Ishikawa (cell line): ENCODE measurements around the gene METAP1.

Experiments
- CEBPB ChIP-seq: IDR thresholded peaks from 2 replicates; pipeline ENCODE4 v1.6.1; 2012
- CREB1 ChIP-seq: IDR thresholded peaks from 2 replicates; pipeline ENCODE4 v1.6.1; 2012; ENCODE audit warnings: low read depth
- EGR1 ChIP-seq: IDR thresholded peaks from 2 replicates; pipeline ENCODE4 v1.6.1; 2012
- EP300 ChIP-seq: IDR thresholded peaks from 2 replicates; pipeline ENCODE4 v1.6.1; 2012; ENCODE audit warnings: borderline replicate concordance
- FOXM1 ChIP-seq: IDR thresholded peaks from 2 replicates; pipeline ENCODE4 v1.6.1; 2012; ENCODE audit warnings: low read depth, borderline replicate concordance
- NFIC ChIP-seq: IDR thresholded peaks from 2 replicates; pipeline ENCODE4 v1.6.1; 2012
- RAD21 ChIP-seq: IDR thresholded peaks from 2 replicates; pipeline ENCODE4 v1.6.1; 2012; ENCODE audit warnings: low read depth
- TAF1 ChIP-seq: IDR thresholded peaks from 2 replicates; pipeline ENCODE4 v1.6.1; 2012; ENCODE audit warnings: low read depth, mild to moderate bottlenecking
- TCF12 ChIP-seq: IDR thresholded peaks from 2 replicates; pipeline ENCODE4 v1.6.1; 2012; ENCODE audit warnings: low read depth
- TEAD4 ChIP-seq: IDR thresholded peaks from 2 replicates; pipeline ENCODE4 v1.6.1; 2012
- YY1 ChIP-seq: IDR thresholded peaks from 2 replicates; pipeline ENCODE4 v1.6.1; 2012; ENCODE audit warnings: low read depth
- ZBTB7A ChIP-seq: IDR thresholded peaks from 2 replicates; pipeline ENCODE4 v1.6.1; 2012; ENCODE audit warnings: low read depth
- TF ChIP-seq, protein P1 (sequence below): IDR thresholded peaks from 2 replicates; pipeline ENCODE4 v1.6.1; 2012; ENCODE audit warnings: low read depth, mild to moderate bottlenecking
- TF ChIP-seq, protein P2 (sequence below): IDR thresholded peaks from 2 replicates; pipeline ENCODE4 v1.6.1; 2012
- TF ChIP-seq, protein P3 (sequence below): IDR thresholded peaks from 2 replicates; pipeline ENCODE4 v1.6.1; 2012

Gene METAP1

DNA sequence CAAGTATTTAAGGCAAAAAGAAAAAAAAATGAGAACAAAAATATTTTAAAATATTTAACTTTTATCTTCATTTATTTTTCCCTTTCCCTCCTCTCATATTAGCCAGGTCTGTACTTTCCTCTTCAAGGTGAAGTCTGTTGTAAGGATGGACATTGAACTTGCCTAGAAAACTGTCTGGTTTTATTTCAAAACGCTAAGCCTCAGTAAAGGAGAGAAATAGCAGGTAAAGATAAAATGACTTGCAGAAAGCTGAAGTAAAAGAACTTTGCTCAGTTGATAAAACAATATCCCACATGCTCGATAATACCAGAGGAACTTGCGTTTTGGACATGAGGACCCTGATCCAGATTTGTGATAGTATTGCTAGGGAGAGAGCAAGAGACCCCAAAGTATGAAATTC lies 28.6 kb upstream of the METAP1 start:
- TF ChIP-seq, protein P1, sequence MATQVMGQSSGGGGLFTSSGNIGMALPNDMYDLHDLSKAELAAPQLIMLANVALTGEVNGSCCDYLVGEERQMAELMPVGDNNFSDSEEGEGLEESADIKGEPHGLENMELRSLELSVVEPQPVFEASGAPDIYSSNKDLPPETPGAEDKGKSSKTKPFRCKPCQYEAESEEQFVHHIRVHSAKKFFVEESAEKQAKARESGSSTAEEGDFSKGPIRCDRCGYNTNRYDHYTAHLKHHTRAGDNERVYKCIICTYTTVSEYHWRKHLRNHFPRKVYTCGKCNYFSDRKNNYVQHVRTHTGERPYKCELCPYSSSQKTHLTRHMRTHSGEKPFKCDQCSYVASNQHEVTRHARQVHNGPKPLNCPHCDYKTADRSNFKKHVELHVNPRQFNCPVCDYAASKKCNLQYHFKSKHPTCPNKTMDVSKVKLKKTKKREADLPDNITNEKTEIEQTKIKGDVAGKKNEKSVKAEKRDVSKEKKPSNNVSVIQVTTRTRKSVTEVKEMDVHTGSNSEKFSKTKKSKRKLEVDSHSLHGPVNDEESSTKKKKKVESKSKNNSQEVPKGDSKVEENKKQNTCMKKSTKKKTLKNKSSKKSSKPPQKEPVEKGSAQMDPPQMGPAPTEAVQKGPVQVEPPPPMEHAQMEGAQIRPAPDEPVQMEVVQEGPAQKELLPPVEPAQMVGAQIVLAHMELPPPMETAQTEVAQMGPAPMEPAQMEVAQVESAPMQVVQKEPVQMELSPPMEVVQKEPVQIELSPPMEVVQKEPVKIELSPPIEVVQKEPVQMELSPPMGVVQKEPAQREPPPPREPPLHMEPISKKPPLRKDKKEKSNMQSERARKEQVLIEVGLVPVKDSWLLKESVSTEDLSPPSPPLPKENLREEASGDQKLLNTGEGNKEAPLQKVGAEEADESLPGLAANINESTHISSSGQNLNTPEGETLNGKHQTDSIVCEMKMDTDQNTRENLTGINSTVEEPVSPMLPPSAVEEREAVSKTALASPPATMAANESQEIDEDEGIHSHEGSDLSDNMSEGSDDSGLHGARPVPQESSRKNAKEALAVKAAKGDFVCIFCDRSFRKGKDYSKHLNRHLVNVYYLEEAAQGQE, result no peak
- no peak for TF ChIP-seq CEBPB
- no peak for TF ChIP-seq TAF1

DNA sequence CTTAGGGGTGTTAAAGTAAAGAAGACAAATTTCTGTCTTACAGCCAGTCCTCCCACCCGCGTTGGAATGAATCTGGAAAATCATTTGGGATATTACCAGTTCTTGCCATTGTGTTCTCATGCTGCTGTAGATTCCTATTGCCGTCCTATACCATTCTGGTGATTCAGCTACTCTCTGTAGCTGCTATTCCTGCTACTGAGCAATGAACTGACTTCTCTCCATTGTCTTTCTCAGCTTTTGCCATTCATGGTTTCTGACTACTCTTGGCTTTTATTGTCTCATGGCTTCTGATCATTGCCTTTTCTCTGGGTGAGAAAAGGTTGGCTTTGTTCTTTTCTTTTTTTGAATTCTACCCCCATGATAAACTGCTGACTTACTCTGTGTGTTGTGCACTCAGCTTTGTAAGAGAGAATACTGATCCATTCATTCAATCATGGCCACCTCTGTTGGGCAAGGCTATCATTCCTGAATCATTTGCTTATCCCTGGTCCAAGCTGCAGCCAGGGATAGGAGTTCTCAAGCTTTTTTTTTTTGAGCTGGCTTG lies 27.7 kb upstream of the METAP1 start:
- TF ChIP-seq TAF1 (no peak), FOXM1 (no peak), CREB1 (no peak), YY1 (no peak), ZBTB7A (no peak), CEBPB (no peak), RAD21 (no peak), TEAD4 (no peak), EP300 (no peak), TCF12 (no peak), EGR1 (no peak), NFIC (no peak)
- TF ChIP-seq, protein P2, sequence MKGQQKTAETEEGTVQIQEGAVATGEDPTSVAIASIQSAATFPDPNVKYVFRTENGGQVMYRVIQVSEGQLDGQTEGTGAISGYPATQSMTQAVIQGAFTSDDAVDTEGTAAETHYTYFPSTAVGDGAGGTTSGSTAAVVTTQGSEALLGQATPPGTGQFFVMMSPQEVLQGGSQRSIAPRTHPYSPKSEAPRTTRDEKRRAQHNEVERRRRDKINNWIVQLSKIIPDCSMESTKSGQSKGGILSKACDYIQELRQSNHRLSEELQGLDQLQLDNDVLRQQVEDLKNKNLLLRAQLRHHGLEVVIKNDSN, result no peak
- TF ChIP-seq, protein P3, sequence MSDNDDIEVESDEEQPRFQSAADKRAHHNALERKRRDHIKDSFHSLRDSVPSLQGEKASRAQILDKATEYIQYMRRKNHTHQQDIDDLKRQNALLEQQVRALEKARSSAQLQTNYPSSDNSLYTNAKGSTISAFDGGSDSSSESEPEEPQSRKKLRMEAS, result no peak
- TF ChIP-seq, protein P1, result no peak

DNA sequence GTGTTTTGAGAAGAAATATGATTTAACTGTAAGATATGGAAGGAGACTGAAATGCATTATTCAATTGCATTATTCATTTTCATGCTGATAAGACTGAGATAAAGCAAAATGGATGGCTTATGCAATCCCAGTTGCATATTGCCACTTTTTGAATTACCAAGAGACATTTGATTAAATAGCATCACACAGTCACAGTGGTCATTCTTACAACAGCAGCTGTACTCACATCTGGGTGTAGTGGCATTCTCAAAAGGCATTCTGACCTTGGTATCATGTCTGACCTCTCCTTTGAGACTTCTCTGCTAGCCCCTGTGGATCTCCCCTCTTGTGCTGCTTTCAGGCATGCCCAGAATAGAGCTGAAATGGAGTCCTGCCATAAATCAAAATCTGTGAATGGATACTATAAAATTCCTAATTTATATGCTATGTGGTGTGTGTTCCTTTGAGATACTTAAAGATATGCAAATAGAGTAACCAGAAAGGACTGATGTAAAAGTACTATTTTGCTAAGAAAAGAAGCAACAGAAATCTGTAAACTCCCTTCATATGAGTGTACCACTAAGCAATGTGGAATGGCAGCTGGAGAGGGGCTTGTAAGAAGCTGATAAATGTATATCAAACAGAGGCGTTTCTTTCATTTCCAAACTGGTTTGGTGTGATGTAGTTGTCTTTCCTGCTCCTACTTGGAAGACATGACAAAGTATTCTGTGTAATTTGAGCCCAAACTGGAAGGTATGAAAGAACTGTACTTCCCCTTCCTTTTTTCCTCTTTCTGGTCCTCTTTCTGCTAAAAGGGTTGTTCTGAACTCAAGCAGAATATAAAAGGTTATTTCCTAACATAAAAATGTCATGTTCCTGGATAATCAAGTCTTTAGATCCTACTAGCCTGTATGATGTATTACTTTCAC lies 25.4 kb upstream of the METAP1 start:
- TF ChIP-seq EGR1 (no peak), TAF1 (no peak), FOXM1 (no peak), CREB1 (no peak), ZBTB7A (no peak), CEBPB (no peak), TEAD4 (no peak)
- TF ChIP-seq, protein P2, result no peak
- TF ChIP-seq, protein P1, result no peak
- TF ChIP-seq, protein P3, result no peak

DNA sequence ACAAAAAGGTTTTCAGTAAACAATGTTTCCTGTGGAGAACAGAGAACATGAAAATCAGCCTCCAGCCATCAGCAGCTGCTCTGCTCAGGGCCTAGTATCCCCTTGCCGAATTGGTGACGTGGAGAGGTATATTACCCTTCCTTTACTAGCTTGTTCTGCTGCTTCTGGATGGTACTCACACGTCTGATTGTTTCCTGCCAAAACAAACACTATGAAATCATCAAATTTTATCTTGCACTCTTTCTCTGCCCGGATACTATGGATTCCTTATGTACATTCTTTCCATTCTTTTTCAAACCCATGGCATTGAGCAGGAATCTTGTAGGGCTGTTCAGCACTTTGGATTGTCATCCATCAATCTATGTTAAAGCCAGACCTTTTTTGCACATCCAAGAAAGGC lies 18.8 kb upstream of the METAP1 start:
- TF ChIP-seq, protein P2, result no peak
- TF ChIP-seq TEAD4, result 0 out of 2 replicates have a peak, but pooled peaks have one; percentile 39
